ENCODE data around the gene RMND5B. TPM values are rescaled to one million over a fixed set of nuclear protein-coding genes. Genes with fewer than 3 reads are reported as not detected.
A peak's percentile ranks its signal among the peaks of the same experiment; 100 is the strongest.

The RMND5B gene
- total and polyA plus RNA-seq, 10 of the 15 experiments (the other 5 are each of a cell fraction or from before 2014, with no cell fraction given): 1.6 to 50.7 (median 30.9) TPM

DNA sequence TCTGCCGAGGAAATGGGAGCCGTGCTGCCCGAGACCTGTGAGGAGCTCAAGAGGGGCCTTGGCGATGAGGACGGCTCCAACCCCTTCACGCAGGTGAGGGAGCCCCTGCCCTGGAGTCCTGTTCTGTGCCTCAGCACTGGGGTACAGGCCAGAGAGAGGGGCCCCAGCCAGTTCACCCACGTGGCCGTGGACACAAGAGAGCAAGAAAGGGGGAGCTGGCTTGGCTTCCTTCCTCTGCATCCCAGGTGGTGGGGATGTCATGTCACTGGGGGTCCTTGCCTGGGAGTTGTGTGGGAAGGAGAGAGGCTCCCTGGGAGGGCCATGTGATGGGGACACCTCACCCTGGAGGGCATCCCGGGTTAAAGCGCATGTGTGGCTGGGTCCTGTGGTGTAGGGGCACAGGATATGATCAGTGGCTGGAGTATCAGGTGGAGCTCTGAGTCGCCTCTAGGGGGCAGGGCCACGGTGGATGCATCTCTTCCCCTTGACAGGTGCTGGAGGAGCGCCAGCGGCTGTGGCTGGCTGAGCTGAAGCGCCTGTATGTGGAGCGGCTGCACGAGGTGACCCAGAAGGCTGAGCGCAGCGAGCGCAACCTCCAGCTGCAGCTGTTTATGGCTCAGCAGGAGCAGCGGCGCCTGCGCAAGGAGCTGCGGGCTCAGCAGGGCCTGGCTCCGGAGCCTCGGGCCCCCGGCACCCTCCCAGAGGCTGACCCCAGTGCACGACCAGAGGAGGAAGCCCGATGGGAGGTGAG lies 10.0 kb upstream of the RMND5B start (continued):
- TF ChIP-seq, protein P1, sequence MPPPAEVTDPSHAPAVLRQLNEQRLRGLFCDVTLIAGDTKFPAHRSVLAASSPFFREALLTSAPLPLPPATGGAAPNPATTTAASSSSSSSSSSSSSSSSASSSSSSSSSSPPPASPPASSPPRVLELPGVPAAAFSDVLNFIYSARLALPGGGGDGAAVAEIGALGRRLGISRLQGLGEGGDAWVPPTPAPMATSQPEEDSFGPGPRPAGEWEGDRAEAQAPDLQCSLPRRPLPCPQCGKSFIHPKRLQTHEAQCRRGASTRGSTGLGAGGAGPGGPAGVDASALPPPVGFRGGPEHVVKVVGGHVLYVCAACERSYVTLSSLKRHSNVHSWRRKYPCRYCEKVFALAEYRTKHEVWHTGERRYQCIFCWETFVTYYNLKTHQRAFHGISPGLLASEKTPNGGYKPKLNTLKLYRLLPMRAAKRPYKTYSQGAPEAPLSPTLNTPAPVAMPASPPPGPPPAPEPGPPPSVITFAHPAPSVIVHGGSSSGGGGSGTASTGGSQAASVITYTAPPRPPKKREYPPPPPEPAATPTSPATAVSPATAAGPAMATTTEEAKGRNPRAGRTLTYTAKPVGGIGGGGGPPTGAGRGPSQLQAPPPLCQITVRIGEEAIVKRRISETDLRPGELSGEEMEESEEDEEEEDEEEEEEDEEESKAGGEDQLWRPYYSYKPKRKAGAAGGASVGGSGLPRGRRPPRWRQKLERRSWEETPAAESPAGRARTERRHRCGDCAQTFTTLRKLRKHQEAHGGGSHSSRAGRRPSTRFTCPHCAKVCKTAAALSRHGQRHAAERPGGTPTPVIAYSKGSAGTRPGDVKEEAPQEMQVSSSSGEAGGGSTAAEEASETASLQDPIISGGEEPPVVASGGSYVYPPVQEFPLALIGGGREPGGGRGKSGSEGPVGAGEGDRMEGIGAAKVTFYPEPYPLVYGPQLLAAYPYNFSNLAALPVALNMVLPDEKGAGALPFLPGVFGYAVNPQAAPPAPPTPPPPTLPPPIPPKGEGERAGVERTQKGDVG (CRISPR knock-in tag; IDR thresholded peaks at IDR 0.05): no peak
- TF ChIP-seq CHD1 (IDR thresholded peaks at IDR 0.05; ENCODE audit: low read depth, low read length) (no peak), HDGF (IDR thresholded peaks at IDR 0.05) (peak; percentile 99; the same call in 1 of the 2 replicates), KDM1A (IDR thresholded peaks at IDR 0.05; ENCODE audit: borderline replicate concordance) (no peak), SRF (IDR thresholded peaks at IDR 0.05; ENCODE audit: low read depth in 2 of 2, low read length in 2 of 2) (no peak), NR2C1 (IDR thresholded peaks at IDR 0.05) (no peak), NRF1 (conservative IDR thresholded peaks at IDR 0.05; ENCODE audit: low read depth, low read length) (peak; percentile 54), IKZF2 (IDR thresholded peaks at IDR 0.05) (peak; percentile 19 to 22; a peak in 1 of 4 replicates), FOXK2 (IDR thresholded peaks at IDR 0.05) (no peak), GATAD2B (conservative IDR thresholded peaks at IDR 0.05; ENCODE audit: low read depth) (no peak; the same call in 1 of the 2 replicates), IKZF1 (conservative IDR thresholded peaks at IDR 0.05) (peak; percentile 60), NFYA (IDR thresholded peaks at IDR 0.05; ENCODE audit: borderline replicate concordance, low read depth, low read length) (no peak), MTA3 (IDR thresholded peaks at IDR 0.05; ENCODE audit: borderline replicate concordance, low read length) (no peak), PML (IDR thresholded peaks at IDR 0.05; ENCODE audit: low read length) (no peak), CBFB (IDR thresholded peaks at IDR 0.05; ENCODE audit: low read depth) (peak; percentile 42; the same call in 1 of the 2 replicates), SMARCA5 (IDR thresholded peaks at IDR 0.05) (peak; percentile 50; the same call in 1 of the 2 replicates), ZSCAN29 (IDR thresholded peaks at IDR 0.05) (no peak), MXI1 (IDR thresholded peaks at IDR 0.05; ENCODE audit: low read depth, low read length) (peak; percentile 30; the same call in 1 of the 2 replicates), DPF2 (IDR thresholded peaks at IDR 0.05) (no peak)
- TF ChIP-seq, protein P2, sequence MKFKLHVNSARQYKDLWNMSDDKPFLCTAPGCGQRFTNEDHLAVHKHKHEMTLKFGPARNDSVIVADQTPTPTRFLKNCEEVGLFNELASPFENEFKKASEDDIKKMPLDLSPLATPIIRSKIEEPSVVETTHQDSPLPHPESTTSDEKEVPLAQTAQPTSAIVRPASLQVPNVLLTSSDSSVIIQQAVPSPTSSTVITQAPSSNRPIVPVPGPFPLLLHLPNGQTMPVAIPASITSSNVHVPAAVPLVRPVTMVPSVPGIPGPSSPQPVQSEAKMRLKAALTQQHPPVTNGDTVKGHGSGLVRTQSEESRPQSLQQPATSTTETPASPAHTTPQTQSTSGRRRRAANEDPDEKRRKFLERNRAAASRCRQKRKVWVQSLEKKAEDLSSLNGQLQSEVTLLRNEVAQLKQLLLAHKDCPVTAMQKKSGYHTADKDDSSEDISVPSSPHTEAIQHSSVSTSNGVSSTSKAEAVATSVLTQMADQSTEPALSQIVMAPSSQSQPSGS (IDR thresholded peaks at IDR 0.05; ENCODE audit: low read length): no peak
- TF ChIP-seq, protein P3, sequence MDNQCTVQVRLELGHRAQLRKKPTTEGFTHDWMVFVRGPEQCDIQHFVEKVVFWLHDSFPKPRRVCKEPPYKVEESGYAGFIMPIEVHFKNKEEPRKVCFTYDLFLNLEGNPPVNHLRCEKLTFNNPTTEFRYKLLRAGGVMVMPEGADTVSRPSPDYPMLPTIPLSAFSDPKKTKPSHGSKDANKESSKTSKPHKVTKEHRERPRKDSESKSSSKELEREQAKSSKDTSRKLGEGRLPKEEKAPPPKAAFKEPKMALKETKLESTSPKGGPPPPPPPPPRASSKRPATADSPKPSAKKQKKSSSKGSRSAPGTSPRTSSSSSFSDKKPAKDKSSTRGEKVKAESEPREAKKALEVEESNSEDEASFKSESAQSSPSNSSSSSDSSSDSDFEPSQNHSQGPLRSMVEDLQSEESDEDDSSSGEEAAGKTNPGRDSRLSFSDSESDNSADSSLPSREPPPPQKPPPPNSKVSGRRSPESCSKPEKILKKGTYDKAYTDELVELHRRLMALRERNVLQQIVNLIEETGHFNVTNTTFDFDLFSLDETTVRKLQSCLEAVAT (IDR thresholded peaks at IDR 0.05): no peak
- TF ChIP-seq, protein P4, sequence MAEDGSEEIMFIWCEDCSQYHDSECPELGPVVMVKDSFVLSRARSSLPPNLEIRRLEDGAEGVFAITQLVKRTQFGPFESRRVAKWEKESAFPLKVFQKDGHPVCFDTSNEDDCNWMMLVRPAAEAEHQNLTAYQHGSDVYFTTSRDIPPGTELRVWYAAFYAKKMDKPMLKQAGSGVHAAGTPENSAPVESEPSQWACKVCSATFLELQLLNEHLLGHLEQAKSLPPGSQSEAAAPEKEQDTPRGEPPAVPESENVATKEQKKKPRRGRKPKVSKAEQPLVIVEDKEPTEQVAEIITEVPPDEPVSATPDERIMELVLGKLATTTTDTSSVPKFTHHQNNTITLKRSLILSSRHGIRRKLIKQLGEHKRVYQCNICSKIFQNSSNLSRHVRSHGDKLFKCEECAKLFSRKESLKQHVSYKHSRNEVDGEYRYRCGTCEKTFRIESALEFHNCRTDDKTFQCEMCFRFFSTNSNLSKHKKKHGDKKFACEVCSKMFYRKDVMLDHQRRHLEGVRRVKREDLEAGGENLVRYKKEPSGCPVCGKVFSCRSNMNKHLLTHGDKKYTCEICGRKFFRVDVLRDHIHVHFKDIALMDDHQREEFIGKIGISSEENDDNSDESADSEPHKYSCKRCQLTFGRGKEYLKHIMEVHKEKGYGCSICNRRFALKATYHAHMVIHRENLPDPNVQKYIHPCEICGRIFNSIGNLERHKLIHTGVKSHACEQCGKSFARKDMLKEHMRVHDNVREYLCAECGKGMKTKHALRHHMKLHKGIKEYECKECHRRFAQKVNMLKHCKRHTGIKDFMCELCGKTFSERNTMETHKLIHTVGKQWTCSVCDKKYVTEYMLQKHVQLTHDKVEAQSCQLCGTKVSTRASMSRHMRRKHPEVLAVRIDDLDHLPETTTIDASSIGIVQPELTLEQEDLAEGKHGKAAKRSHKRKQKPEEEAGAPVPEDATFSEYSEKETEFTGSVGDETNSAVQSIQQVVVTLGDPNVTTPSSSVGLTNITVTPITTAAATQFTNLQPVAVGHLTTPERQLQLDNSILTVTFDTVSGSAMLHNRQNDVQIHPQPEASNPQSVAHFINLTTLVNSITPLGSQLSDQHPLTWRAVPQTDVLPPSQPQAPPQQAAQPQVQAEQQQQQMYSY (CRISPR knock-in tag; IDR thresholded peaks at IDR 0.05): no peak

Measured in GM12878 (cell line).